Measurements from ENCODE around the gene PYM1. TPM values are rescaled to one million over a fixed set of nuclear protein-coding genes. Genes with fewer than 3 reads are reported as not detected.

PYM1 gene
- total and polyA plus RNA-seq, 2 of the 13 experiments (the other 11 are each of a cell fraction or from before 2014, with no cell fraction given) = 44.0 to 51.8 TPM

GRCh38 chr12:55966408-55967281 lies 39.0 kb upstream of the PYM1 start, which contains the start of gene CDK2 (continued):
- TF ChIP-seq ZNF687 (CRISPR knock-in tag; IDR thresholded peaks at IDR 0.05) (peak; percentile 82), PBX2 (CRISPR knock-in tag; IDR thresholded peaks at IDR 0.05) (no peak), ZNF24 (IDR thresholded peaks at IDR 0.05) (no peak), GPBP1L1 (CRISPR knock-in tag; IDR thresholded peaks at IDR 0.05) (no peak), PAXIP1 (CRISPR knock-in tag; conservative IDR thresholded peaks at IDR 0.05) (peak; percentile 45; the same call in 1 of the 2 replicates)
- TF ChIP-seq, protein P1, sequence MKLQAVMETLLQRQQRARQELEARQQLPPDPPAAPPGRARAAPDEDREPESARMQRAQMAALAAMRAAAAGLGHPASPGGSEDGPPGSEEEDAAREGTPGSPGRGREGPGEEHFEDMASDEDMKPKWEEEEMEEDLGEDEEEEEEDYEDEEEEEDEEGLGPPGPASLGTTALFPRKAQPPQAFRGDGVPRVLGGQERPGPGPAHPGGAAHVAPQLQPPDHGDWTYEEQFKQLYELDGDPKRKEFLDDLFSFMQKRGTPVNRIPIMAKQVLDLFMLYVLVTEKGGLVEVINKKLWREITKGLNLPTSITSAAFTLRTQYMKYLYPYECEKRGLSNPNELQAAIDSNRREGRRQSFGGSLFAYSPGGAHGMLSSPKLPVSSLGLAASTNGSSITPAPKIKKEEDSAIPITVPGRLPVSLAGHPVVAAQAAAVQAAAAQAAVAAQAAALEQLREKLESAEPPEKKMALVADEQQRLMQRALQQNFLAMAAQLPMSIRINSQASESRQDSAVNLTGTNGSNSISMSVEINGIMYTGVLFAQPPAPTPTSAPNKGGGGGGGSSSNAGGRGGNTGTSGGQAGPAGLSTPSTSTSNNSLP (IDR thresholded peaks at IDR 0.05; ENCODE audit: low read depth, low read length) = no peak
- TF ChIP-seq, protein P2, sequence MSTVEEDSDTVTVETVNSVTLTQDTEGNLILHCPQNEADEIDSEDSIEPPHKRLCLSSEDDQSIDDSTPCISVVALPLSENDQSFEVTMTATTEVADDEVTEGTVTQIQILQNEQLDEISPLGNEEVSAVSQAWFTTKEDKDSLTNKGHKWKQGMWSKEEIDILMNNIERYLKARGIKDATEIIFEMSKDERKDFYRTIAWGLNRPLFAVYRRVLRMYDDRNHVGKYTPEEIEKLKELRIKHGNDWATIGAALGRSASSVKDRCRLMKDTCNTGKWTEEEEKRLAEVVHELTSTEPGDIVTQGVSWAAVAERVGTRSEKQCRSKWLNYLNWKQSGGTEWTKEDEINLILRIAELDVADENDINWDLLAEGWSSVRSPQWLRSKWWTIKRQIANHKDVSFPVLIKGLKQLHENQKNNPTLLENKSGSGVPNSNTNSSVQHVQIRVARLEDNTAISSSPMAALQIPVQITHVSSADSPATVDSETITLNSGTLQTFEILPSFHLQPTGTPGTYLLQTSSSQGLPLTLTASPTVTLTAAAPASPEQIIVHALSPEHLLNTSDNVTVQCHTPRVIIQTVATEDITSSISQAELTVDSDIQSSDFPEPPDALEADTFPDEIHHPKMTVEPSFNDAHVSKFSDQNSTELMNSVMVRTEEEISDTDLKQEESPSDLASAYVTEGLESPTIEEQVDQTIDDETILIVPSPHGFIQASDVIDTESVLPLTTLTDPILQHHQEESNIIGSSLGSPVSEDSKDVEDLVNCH (CRISPR knock-in tag; IDR thresholded peaks at IDR 0.05) = no peak
- TF ChIP-seq, protein P3, sequence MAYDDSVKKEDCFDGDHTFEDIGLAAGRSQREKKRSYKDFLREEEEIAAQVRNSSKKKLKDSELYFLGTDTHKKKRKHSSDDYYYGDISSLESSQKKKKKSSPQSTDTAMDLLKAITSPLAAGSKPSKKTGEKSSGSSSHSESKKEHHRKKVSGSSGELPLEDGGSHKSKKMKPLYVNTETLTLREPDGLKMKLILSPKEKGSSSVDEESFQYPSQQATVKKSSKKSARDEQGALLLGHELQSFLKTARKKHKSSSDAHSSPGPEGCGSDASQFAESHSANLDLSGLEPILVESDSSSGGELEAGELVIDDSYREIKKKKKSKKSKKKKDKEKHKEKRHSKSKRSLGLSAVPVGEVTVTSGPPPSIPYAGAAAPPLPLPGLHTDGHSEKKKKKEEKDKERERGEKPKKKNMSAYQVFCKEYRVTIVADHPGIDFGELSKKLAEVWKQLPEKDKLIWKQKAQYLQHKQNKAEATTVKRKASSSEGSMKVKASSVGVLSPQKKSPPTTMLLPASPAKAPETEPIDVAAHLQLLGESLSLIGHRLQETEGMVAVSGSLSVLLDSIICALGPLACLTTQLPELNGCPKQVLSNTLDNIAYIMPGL (CRISPR knock-in tag; IDR thresholded peaks at IDR 0.05; ENCODE audit: borderline replicate concordance in 1 of 2, low read depth in 1 of 2) = peak in 1 of 2 experiments; percentile 62; a peak in 2 of 4 replicates

All from HepG2 (cell line).